Gastroesophageal sphincter (tissue), 3 donors: ENCODE data around the gene ADAM10.

Source experiments
- POLR2A ChIP-seq, 2 donors: fragments of 450-650 bp; IDR thresholded peaks; one replicate each; pipeline ENCODE4 v1.6.1; 2017; ENCODE audit warnings: antibody characterized with exemption in 2 of 2, mild to moderate bottlenecking in 2 of 2, moderate library complexity in 1 of 2
- TF ChIP-seq, protein P1 (sequence below), 4 experiments: fragments of 200-600 bp in 2 of 4; fragments of 450-650 bp in 2 of 4; sonication (generic) in 1 of 4; IDR thresholded peaks; one replicate each; pipeline ENCODE4 v1.5.1; 2017 to 2019; ENCODE audit warnings: antibody characterized with exemption in 4 of 4, mild to moderate bottlenecking in 2 of 4, moderate library complexity in 2 of 4

- TF ChIP-seq POLR2A (IDR thresholded peaks at IDR 0.05), result no peak
- TF ChIP-seq, protein P1, sequence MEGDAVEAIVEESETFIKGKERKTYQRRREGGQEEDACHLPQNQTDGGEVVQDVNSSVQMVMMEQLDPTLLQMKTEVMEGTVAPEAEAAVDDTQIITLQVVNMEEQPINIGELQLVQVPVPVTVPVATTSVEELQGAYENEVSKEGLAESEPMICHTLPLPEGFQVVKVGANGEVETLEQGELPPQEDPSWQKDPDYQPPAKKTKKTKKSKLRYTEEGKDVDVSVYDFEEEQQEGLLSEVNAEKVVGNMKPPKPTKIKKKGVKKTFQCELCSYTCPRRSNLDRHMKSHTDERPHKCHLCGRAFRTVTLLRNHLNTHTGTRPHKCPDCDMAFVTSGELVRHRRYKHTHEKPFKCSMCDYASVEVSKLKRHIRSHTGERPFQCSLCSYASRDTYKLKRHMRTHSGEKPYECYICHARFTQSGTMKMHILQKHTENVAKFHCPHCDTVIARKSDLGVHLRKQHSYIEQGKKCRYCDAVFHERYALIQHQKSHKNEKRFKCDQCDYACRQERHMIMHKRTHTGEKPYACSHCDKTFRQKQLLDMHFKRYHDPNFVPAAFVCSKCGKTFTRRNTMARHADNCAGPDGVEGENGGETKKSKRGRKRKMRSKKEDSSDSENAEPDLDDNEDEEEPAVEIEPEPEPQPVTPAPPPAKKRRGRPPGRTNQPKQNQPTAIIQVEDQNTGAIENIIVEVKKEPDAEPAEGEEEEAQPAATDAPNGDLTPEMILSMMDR (IDR thresholded peaks at IDR 0.05), result no peak
These were observed 52.8 kb downstream of the ADAM10 start for GRCh38 chr15:58696738-58697137.
